Stimulated activated memory B cell treated with anti-CD40 and anti-IgM and Interleukin-4, amounts not matched to agents 10 μg/mL and 1 μg/mL and 100 μg/mL, for 72 hours (primary cell): ENCODE measurements around the gene TMSB10.

ENCODE experiments used
- ATAC-seq: fragments of 150-1000 bp; cut with Tn5 transposase; 2 replicates; pipeline ENCODE4 v1.10.0; 2021
- H3K27ac Mint-ChIP-seq: one replicate; pipeline ENCODE4 v1.8.0; 2022; ENCODE audit warnings: mild to moderate bottlenecking, mixed read lengths
- H3K27me3 Mint-ChIP-seq: one replicate; pipeline ENCODE4 v1.8.0; 2022; ENCODE audit warnings: mixed read lengths
- H3K36me3 Mint-ChIP-seq: one replicate; pipeline ENCODE4 v1.8.0; 2022; ENCODE audit warnings: mixed read lengths
- H3K4me1 Mint-ChIP-seq: one replicate; pipeline ENCODE4 v1.8.0; 2022; ENCODE audit warnings: mixed read lengths
- H3K4me3 Mint-ChIP-seq: one replicate; pipeline ENCODE4 v1.8.0; 2022; ENCODE audit warnings: mild to moderate bottlenecking, moderate library complexity, mixed read lengths
- H3K9me3 Mint-ChIP-seq: one replicate; pipeline ENCODE4 v1.8.0; 2022; ENCODE audit warnings: mixed read lengths

TMSB10 gene

DNA sequence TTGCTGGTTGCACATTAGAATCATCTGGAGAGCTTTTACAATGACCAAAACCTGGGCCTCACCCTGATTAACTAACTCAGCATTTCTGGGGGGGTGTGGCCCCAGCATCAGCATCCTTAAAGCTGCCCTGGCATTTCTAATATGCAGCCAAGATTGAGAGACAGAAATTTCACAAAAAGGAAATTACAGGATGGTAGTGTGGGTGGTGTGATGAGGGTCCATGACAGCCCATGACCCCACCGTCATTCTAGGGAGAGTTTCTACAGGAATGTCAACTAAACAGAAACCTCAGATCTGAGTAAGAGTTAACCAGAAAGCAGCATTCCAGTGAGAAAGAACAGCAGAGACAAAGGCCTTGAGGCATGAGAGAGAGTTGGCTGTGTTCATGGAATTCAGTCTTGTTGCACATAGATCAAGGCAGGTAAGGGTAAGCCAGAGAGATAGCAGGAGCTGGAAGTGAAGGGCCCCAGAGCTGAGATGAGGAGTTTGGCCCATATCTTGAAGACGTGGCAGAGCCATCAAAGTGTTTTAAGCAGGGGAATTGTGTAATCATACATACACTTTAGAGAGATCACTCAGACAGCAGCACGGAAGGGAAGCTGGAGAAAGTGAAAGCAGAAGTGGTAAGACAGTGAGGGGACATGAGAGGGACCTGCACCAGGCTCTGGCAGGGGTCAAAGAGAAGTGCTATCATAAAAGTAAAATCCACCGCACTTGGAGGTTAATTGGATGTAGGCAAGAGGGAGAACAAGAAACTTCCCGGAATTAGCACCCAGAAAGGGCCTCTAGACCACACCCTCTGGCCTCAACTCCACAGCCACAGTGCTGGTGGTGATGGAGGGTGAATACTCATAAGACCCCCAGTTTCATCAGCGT is 16.8 kb upstream of the TMSB10 start:
- H3K4me1 Mint-ChIP-seq: peaks cover 28% of the 10 kb centered on the region
- no peaks in the 10 kb centered on the region for H3K27me3 Mint-ChIP-seq
- peak; percentile 100 for ATAC-seq

DNA sequence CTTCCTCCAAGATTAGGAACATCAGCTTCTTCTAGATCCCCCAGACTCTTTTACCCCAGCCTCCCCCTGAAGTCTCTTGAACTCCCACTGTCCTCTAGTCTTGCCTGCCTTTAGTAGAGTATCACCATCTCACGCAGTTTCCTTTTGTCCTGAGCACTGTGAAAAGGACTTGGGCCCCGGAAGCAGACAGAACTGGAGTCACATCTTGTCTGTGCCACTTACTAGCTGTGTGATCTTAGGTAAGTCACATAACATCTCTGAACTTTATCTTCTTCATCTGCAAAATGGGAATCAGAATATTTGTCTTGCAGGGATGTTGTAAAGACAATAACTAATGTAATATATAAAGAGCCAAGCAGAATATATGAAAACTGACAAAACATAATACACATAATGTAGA is 16.1 kb upstream of the TMSB10 start:
- no peaks in the 10 kb centered on the region for H3K36me3 Mint-ChIP-seq
- peaks cover 35% of the 10 kb centered on the region for H3K4me1 Mint-ChIP-seq
- peak overlapping the region; percentile 89 for H3K27ac Mint-ChIP-seq
- peak overlapping the region; percentile 57 for H3K4me3 Mint-ChIP-seq
- ATAC-seq: no peak
- no peaks in the 10 kb centered on the region for H3K9me3 Mint-ChIP-seq
- no peaks in the 10 kb centered on the region for H3K27me3 Mint-ChIP-seq

More for the DNA sequence above, 16.8 kb upstream of the TMSB10 start:
- Mint-ChIP-seq H3K4me3 (peak overlapping the region; percentile 57), H3K36me3 (no peaks in the 10 kb centered on the region), H3K27ac (peak overlapping the region; percentile 89), H3K9me3 (no peaks in the 10 kb centered on the region)

DNA sequence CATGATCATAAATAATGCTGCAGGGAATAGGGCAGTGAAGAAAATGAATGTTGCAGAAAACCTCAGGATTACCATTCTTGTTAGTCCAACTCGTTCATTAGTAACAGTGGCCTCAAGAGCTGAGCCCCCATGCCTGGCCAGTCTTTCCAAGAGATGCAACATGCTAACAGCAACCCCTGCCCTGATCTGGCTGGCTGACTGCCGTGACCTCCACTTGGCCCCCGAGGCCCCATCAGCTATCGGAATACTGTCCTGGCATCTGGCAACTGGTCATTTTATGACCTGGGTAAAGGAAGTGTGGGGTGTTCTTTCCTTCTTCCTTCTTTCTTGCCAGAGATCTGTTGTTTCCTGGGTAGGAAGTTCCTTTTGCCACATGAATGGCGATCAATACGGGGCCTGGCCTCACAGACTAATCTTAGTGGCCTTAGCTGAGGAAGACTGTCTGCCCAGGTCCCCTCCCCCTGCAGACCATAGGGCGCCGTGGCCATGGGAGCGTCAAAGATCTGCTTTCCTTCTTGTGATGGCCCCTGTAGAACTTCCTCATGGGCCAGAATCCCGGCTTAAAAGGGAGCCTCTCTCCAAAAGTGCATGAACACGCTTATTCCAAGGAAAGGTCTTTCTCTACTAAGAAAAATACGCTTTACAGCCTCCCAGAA is 14.0 kb upstream of the TMSB10 start:
- Mint-ChIP-seq H3K4me1 (peaks cover 56% of the 10 kb centered on the region), H3K27me3 (no peaks in the 10 kb centered on the region), H3K36me3 (no peaks in the 10 kb centered on the region), H3K9me3 (no peaks in the 10 kb centered on the region), H3K4me3 (no peak overlapping the region), H3K27ac (no peak overlapping the region)
- no peak for ATAC-seq

DNA sequence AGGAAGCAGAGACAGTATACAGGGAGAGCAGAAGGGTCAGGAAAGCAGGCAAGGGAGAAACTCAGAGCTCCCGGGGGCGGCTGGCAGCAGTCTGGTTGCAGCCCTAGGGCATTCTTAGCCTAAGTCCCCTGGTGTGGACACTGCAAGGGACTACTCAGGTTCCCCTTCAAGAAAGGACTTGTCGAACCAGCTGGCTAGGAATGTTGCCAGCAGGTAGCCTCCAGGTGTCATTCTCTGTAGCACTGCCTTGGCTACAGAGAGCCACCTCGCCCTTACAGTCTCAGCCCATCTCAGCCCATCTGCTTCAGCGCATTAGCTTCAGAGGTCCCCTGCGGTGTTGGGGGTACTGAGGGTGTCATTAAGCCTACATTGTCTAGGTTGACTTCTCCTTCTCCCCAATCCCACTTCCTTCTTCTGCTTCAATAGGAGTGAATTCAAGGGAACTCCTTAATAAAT is 11.3 kb upstream of the TMSB10 start:
- no peak for ATAC-seq
- Mint-ChIP-seq H3K36me3 (no peaks in the 10 kb centered on the region), H3K27ac (peak overlapping the region; percentile 73), H3K9me3 (no peaks in the 10 kb centered on the region), H3K4me3 (peak overlapping the region; percentile 1), H3K4me1 (peaks cover 58% of the 10 kb centered on the region), H3K27me3 (no peaks in the 10 kb centered on the region)

DNA sequence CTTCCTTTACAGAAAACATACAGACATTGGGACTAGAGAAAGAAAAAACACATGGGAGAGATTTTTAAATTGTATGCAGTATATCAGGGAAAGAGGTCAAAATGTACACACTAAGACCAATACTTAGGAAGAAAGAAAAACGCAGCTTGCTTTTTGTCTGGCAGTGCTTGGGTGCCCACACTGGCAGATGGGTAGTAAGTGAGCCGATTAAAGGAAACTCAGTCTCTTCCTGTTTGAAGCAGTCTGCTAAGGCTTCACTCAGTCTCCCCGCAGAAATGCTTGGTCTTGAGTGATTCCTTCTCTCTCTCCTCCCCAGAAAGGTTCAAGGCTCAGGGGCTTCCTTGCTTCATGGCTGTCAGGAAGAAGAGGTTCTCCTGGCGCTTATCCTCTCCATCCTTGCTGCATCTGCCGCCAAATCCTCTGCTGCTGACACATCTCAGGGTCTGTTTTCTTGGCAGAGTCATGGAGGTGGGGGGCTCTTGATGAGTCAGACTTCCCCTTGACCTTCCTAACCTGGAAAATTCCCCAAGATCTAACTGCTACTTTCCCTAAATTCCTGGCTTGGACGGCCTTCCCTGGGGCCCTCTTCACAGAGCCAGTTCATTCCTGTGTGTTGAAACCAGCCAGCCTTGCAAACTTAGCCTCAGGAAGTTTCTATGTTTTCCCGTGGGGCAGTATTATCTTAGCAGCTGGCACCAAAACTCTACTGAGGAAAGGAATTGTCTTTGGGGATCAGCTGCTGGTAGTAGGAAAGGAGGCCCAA is 10.5 kb upstream of the TMSB10 start:
- H3K4me3 Mint-ChIP-seq: peak overlapping the region; percentile 36
- ATAC-seq: peak; percentile 66
- H3K36me3 Mint-ChIP-seq: no peaks in the 10 kb centered on the region
- peak overlapping the region; percentile 73 for H3K27ac Mint-ChIP-seq
- peaks cover 50% of the 10 kb centered on the region for H3K4me1 Mint-ChIP-seq
- H3K27me3 Mint-ChIP-seq: no peaks in the 10 kb centered on the region
- H3K9me3 Mint-ChIP-seq: no peaks in the 10 kb centered on the region

DNA sequence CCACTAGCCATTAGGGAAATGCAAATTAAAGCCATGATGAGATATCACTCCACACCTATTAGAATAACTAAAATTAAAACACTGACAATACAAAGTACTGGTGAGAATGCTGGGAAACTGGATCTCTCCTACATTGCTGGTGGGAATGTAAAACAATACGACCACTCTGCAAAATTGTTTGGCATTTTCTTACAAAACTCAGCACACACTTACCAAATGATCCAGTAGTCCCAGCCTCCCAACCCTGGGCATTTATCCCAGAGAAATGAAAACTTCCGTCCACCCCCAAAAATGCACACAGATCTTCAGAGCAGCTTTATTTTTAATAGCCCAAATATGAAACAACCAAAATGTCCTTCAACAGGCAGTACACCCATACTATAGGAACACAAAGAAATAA is 8.9 kb upstream of the TMSB10 start:
- H3K4me3 Mint-ChIP-seq: no peak overlapping the region
- peak overlapping the region; percentile 73 for H3K27ac Mint-ChIP-seq
- H3K27me3 Mint-ChIP-seq: no peaks in the 10 kb centered on the region
- ATAC-seq: no peak
- peaks cover 60% of the 10 kb centered on the region for H3K4me1 Mint-ChIP-seq
- H3K36me3 Mint-ChIP-seq: no peaks in the 10 kb centered on the region
- no peaks in the 10 kb centered on the region for H3K9me3 Mint-ChIP-seq

DNA sequence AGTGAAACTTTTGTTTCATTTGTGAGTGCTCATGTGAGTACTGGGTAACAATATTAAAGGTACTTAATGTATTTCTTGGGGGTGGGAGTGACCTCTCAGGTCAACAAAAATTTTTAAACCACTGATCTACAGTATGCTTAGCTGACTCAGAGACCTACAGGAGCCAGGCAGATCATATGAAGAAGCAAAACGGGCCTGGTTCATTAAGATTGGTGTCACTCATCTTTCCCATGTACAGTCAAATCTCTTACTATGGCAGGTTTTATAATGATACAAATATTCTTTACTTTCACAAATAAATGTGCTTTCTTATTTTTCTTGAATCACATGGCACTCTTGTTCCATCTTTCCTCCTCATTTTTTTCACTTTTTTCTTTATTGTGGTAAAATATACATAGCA is 7.7 kb upstream of the TMSB10 start:
- Mint-ChIP-seq H3K27ac (peak overlapping the region; percentile 89), H3K4me1 (peaks cover 62% of the 10 kb centered on the region), H3K4me3 (no peak overlapping the region), H3K27me3 (no peaks in the 10 kb centered on the region), H3K36me3 (no peaks in the 10 kb centered on the region), H3K9me3 (no peaks in the 10 kb centered on the region)
- ATAC-seq: no peak

DNA sequence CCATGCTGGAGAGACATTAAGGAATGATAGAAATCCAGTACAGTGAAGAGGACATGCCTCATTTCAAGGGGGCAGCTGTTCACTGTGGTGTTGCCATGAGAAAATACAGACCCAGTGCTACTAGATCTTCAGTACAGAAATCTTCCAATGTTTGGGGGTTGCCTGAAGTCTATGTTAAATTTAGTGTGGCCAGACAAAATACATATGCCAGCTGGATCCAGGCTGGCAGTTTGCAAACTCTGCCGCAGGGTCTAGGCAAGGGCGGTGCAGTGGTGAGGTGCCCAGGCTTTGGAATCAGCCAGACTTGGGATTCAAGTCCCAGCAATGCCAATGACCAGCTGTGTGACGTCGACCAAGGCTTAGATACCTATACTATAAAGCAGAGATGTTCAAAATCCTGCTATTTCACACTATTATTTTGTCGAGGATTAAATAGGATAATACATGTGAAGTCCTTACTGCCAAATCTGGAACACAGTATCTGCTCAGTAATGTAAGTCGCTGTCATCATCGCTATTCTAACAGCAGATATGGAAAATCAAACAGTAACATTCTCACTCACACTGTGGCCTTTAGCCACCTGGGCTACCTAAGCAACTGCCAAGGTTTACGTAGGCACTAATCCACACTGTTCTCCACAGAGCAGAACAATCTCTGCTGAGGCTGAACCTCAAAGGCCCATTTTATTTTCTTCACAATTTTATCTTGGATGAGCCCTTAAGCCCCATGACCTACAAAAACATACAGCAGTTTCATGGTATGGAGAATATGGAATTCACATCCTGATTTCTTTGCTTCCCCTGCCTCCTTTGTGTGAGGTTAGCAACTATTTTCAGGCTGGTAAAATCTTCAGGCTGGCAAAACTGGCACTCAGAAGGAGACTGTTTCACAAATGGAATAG is 5.9 kb upstream of the TMSB10 start:
- Mint-ChIP-seq H3K27ac (peak overlapping the region; percentile 89), H3K4me3 (no peak overlapping the region), H3K4me1 (peaks cover 53% of the 10 kb centered on the region), H3K9me3 (no peaks in the 10 kb centered on the region), H3K27me3 (no peaks in the 10 kb centered on the region), H3K36me3 (no peaks in the 10 kb centered on the region)
- ATAC-seq: no peak

DNA sequence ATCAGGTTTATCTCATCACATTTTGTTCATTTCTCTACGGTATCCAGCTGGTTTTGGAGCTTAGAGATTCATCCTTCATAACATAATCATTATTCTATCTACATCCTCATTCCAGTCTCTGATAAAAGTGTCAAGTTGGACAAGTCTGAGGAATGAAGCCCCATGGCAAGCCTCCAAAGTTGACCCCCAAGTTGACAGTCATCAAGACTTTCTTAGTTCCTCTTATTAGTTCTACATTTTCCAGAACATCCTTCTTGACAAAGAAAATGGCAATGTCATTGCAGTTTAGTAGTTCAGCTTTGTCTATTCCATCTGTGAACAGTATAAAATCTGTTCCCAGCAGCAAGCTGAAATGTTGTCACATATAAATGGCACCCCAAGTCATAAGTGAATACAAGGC is 4.5 kb upstream of the TMSB10 start:
- no peak overlapping the region for H3K4me3 Mint-ChIP-seq
- no peaks in the 10 kb centered on the region for H3K9me3 Mint-ChIP-seq
- ATAC-seq: no peak
- H3K4me1 Mint-ChIP-seq: peaks cover 39% of the 10 kb centered on the region
- peak overlapping the region; percentile 17 for H3K27ac Mint-ChIP-seq
- peaks cover under 1% of the 10 kb centered on the region for H3K36me3 Mint-ChIP-seq
- no peaks in the 10 kb centered on the region for H3K27me3 Mint-ChIP-seq

DNA sequence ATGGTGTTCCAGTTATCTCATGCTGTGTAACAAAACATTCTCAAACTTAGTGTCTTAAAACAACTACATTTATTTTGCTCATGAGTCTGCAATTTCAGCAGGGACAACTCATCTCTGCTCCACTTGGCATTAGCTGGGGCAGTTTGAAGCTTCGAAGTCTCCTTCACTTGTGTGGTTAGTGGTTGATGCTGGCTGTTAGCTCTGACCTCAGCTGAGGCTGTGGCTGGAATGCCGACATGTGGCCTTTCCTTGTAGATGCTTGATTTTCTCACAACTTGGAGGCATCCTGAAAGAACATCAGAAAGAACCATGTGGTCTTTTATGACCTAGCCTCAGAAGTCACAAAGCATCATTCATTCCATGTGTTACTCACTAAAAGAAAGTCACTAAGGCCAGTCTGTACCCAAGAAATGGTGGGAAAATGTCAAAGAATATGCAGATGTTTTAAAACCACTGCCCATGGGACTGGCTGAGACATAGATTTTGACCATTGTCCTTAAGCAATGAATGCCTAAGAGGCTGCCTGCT is 3.8 kb upstream of the TMSB10 start:
- H3K27me3 Mint-ChIP-seq: no peaks in the 10 kb centered on the region
- H3K4me3 Mint-ChIP-seq: no peak overlapping the region
- H3K27ac Mint-ChIP-seq: peak overlapping the region; percentile 17
- H3K9me3 Mint-ChIP-seq: no peaks in the 10 kb centered on the region
- no peak for ATAC-seq
- peaks cover 7% of the 10 kb centered on the region for H3K36me3 Mint-ChIP-seq
- peaks cover 36% of the 10 kb centered on the region for H3K4me1 Mint-ChIP-seq

DNA sequence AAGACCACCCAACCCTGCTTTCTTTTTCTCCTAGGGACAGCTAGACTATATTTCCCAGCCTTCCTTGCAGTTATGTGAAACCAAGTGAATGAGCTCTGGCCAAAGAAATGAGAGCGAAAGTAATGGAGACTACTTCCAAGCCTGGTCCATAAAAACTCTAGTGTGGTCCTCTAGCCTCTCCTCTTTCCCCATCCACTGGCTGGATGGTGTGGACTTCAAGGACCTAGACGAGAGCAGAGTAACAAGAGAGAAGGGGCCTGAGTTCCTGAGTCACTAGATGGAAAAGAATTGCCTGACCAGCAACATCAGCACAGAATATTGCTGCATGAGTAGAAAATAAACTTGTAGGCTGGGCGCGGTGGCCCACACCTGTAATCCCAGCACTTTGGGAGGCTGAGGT is 2.9 kb upstream of the TMSB10 start:
- no peaks in the 10 kb centered on the region for H3K9me3 Mint-ChIP-seq
- no peak for ATAC-seq
- H3K4me3 Mint-ChIP-seq: no peak overlapping the region
- H3K27ac Mint-ChIP-seq: no peak overlapping the region
- H3K36me3 Mint-ChIP-seq: peaks cover 16% of the 10 kb centered on the region
- H3K27me3 Mint-ChIP-seq: no peaks in the 10 kb centered on the region
- peaks cover 39% of the 10 kb centered on the region for H3K4me1 Mint-ChIP-seq

DNA sequence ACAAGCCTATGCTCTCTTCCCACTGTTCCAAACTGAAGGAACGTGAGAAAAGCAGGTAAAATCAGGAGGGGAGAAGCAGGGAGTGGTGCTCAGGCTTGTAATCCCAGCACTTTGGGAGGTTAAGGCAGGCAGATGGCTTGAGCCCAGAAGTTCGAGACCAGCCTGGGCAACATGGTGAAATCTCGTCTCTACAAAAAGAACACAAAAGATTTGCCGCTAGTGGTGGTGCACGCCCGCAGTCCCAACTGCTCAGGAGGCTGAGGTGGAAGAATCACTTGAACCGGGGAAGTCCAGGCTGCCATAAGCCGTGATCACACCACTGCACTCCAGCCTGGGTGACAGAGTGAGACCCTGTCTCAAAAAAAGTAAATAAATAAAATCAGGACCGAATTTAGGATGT is 1.3 kb upstream of the TMSB10 start:
- ATAC-seq: no peak
- Mint-ChIP-seq H3K4me3 (peak overlapping the region; percentile 99), H3K4me1 (peaks cover 42% of the 10 kb centered on the region), H3K36me3 (peaks cover 32% of the 10 kb centered on the region), H3K27ac (peak overlapping the region; percentile 96), H3K9me3 (peaks cover 2% of the 10 kb centered on the region), H3K27me3 (no peaks in the 10 kb centered on the region)

DNA sequence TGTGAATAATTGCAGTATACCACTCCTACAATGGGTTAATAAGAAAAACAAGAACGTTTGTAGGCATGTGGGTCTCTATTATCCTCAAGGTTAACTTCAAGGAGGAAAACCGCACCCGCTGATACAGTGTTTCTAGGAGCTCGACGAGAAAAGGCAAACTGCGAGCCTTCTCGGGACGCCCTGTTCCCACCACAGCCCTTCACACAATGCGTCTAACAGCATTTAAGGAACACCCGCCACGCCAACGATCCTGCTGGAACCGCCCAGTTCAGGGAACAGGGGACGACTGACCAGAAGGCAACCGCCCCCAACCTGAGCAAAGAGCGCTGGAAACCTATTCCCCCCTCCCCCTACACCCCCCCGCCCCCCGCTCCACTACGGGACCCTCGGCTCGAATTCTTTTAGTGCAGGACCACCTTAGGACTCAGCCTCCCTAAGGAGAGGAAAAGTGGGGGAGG is 710 bp upstream of the TMSB10 start:
- Mint-ChIP-seq H3K4me3 (peak overlapping the region; percentile 99), H3K27me3 (no peaks in the 10 kb centered on the region), H3K36me3 (peaks cover 38% of the 10 kb centered on the region), H3K4me1 (peaks cover 48% of the 10 kb centered on the region), H3K9me3 (peaks cover 8% of the 10 kb centered on the region), H3K27ac (peak overlapping the region; percentile 96)
- ATAC-seq: no peak
